SK-N-SH treated with all-trans-retinoic acid at 6 μM for 48 hours (cell line): ENCODE data around the gene CDH22.
A peak's percentile ranks its signal among the peaks of the same experiment; 100 is the strongest.

ENCODE experiments used
- ATAC-seq: fragments of 200-7000 bp; cut with Tn5 transposase; 3 replicates; pipeline ENCODE4 v1.9.1; 2020; ENCODE audit warnings: mild to moderate bottlenecking, moderate library complexity
- ARNTL ChIP-seq: fragments of 450-650 bp; formaldehyde crosslinking; IDR thresholded peaks from 2 replicates; pipeline ENCODE4 v1.5.0; 2020; ENCODE audit warnings: low read depth, mild to moderate bottlenecking, moderate library complexity, borderline replicate concordance
- CSDC2 ChIP-seq: fragments of 250-450 bp; sonication (Bioruptor Pico); IDR thresholded peaks from 2 replicates; pipeline ENCODE4 v1.5.0; 2020; ENCODE audit warnings: mild to moderate bottlenecking, moderate library complexity
- ESRRG ChIP-seq: fragments of 250-450 bp; sonication (Bioruptor Pico); IDR thresholded peaks from 2 replicates; pipeline ENCODE4 v1.6.1; 2021; ENCODE audit warnings: mild to moderate bottlenecking
- ISL1 ChIP-seq: fragments of 250-450 bp; sonication (Bioruptor Pico); IDR thresholded peaks from 2 replicates; pipeline ENCODE4 v2.1.2; 2022; ENCODE audit warnings: mild to moderate bottlenecking, moderate library complexity
- OSR1 ChIP-seq: fragments of 250-450 bp; sonication (Bioruptor Pico); IDR thresholded peaks from 2 replicates; pipeline ENCODE4 v1.8.0; 2022; ENCODE audit warnings: moderate library complexity, mild to moderate bottlenecking, inconsistent platforms
- PPARA ChIP-seq: fragments of 250-450 bp; sonication (Bioruptor Pico); IDR thresholded peaks from 2 replicates; pipeline ENCODE4 v1.5.0; 2020; ENCODE audit warnings: mild to moderate bottlenecking, borderline replicate concordance
- RARB ChIP-seq: fragments of 250-450 bp; sonication (Bioruptor Pico); IDR thresholded peaks from 2 replicates; pipeline ENCODE4 v1.8.0; 2021; ENCODE audit warnings: mild to moderate bottlenecking, moderate library complexity
- SNAI2 ChIP-seq: fragments of 250-450 bp; sonication (Bioruptor Pico); IDR thresholded peaks from 2 replicates; pipeline ENCODE4 v1.5.0; 2020; ENCODE audit warnings: mild to moderate bottlenecking, moderate library complexity
- TCF4 ChIP-seq: fragments of 250-450 bp; sonication (Bioruptor Pico); IDR thresholded peaks from 2 replicates; pipeline ENCODE4 v1.8.0; 2021; ENCODE audit warnings: mild to moderate bottlenecking, moderate library complexity, borderline replicate concordance
- TOX ChIP-seq: fragments of 250-450 bp; sonication (Bioruptor Pico); IDR thresholded peaks from 2 replicates; pipeline ENCODE4 v1.8.0; 2021; ENCODE audit warnings: mild to moderate bottlenecking, moderate library complexity, borderline replicate concordance
- ZC3H10 ChIP-seq: fragments of 250-450 bp; sonication (Bioruptor Pico); IDR thresholded peaks from 2 replicates; pipeline ENCODE4 v1.5.1; 2021; ENCODE audit warnings: mild to moderate bottlenecking, moderate library complexity
- ZFP3 ChIP-seq: fragments of 250-450 bp; sonication (Bioruptor Pico); IDR thresholded peaks from 2 replicates; pipeline ENCODE4 v1.5.0; 2020; ENCODE audit warnings: mild to moderate bottlenecking, moderate library complexity
- ZFP30 ChIP-seq: fragments of 450-650 bp; formaldehyde crosslinking; IDR thresholded peaks from 2 replicates; pipeline ENCODE4 v1.5.0; 2022; ENCODE audit warnings: mild to moderate bottlenecking, moderate library complexity
- ZNF565 ChIP-seq: fragments of 450-650 bp; formaldehyde crosslinking; conservative IDR thresholded peaks from 2 replicates; pipeline ENCODE4 v1.5.0; 2020; ENCODE audit warnings: low read depth, mild to moderate bottlenecking, moderate library complexity
- ZNF70 ChIP-seq: fragments of 450-650 bp; formaldehyde crosslinking; IDR thresholded peaks from 2 replicates; pipeline ENCODE4 v1.5.0; 2020; ENCODE audit warnings: mild to moderate bottlenecking, moderate library complexity
- ZNF8 ChIP-seq: fragments of 450-650 bp; formaldehyde crosslinking; IDR thresholded peaks from 2 replicates; pipeline ENCODE4 v1.5.0; 2020; ENCODE audit warnings: mild to moderate bottlenecking, moderate library complexity
- TF ChIP-seq, protein P1 (sequence below): fragments of 250-450 bp; sonication (Bioruptor Pico); IDR thresholded peaks from 2 replicates; pipeline ENCODE4 v1.5.1; 2021; ENCODE audit warnings: mild to moderate bottlenecking, moderate library complexity
- TF ChIP-seq, protein P2 (sequence below): fragments of 250-450 bp; sonication (Bioruptor Pico); IDR thresholded peaks from 2 replicates; pipeline ENCODE4 v1.5.1; 2020; ENCODE audit warnings: low read depth, mild to moderate bottlenecking, moderate library complexity
- TF ChIP-seq, protein P3 (sequence below): fragments of 250-450 bp; sonication (Bioruptor Pico); IDR thresholded peaks from 2 replicates; pipeline ENCODE4 v1.5.0; 2020; ENCODE audit warnings: mild to moderate bottlenecking, moderate library complexity
- TF ChIP-seq, protein P4 (sequence below): fragments of 250-450 bp; sonication (Bioruptor Pico); IDR thresholded peaks from 2 replicates; pipeline ENCODE4 v1.8.0; 2020; ENCODE audit warnings: mild to moderate bottlenecking, moderate library complexity, borderline replicate concordance

Gene CDH22

DNA sequence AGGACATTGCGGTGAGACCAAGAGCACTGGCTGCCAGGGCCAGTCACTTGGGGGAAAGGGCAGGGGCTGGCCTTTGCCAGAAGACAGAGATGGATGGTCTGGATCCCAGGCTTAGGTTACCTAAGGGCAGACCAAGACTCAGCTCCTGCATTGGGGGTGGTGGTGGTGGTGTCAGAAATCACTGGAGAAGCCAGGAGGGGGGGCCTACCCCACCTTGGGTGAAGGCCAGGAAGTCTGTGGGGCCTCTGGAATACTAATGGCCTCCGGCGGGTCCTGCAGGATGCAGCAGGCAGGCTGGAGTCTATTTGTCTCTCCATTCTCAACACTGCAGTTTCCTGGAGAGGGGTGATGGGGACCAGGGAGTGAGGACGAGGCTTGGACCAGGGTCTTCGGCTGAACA, 157.4 kb downstream of the CDH22 start:
- no peak for ATAC-seq
- TF ChIP-seq ISL1 (CRISPR knock-in tag) (no peak), CSDC2 (CRISPR knock-in tag) (no peak), ZNF8 (CRISPR knock-in tag) (no peak), ZC3H10 (CRISPR knock-in tag) (no peak), TCF4 (CRISPR knock-in tag) (no peak), RARB (CRISPR knock-in tag) (no peak), ZFP30 (CRISPR knock-in tag) (no peak), ZFP3 (CRISPR knock-in tag) (no peak)
- TF ChIP-seq, protein P1, sequence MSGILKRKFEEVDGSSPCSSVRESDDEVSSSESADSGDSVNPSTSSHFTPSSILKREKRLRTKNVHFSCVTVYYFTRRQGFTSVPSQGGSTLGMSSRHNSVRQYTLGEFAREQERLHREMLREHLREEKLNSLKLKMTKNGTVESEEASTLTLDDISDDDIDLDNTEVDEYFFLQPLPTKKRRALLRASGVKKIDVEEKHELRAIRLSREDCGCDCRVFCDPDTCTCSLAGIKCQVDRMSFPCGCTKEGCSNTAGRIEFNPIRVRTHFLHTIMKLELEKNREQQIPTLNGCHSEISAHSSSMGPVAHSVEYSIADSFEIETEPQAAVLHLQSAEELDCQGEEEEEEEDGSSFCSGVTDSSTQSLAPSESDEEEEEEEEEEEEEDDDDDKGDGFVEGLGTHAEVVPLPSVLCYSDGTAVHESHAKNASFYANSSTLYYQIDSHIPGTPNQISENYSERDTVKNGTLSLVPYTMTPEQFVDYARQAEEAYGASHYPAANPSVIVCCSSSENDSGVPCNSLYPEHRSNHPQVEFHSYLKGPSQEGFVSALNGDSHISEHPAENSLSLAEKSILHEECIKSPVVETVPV (CRISPR knock-in tag) = no peak

DNA sequence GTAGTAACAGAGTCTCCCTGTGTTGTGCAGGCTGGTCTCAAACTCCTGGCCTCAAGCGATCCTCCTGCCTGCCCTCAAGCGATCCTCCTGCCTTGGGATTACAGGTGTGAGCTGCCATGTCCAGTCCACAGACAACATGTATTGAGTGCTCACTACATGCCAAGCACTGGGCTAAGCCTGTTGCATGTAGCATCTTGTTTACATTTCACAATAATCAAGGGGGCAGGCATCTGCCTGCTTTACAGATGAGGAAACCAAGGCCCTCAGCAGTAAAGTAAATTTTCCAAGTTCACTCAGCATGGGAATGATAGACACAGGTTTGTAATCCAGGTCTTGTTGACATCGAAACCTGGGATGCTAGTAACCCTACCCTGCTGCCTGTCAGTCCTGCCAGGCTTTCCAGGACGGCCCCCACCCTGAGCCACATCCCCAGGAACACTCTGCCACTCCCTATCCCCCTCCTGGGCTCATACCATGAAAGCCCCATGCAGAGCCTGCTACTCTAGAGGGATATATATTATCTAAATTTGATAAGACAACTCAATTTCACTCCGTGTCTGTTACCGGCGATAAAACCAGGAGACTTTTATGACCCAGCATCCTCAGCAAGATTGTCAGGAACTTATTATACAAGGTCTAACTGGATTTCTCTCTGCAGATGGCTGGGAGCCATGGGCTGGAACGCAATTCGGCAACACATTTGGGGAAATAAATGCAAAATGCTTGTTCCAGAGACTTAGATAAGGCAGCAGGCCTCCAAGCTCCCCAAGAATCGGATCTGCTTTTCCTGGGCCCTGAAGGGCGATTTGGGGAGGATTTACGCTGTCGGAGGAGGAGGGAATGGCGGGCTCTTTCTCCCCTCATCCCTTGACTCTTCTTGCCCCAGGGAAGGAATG, 159.7 kb downstream of the CDH22 start:
- TF ChIP-seq SNAI2 (CRISPR knock-in tag) = no peak
- no peak for TF ChIP-seq ISL1 (CRISPR knock-in tag)
- TF ChIP-seq, protein P2, sequence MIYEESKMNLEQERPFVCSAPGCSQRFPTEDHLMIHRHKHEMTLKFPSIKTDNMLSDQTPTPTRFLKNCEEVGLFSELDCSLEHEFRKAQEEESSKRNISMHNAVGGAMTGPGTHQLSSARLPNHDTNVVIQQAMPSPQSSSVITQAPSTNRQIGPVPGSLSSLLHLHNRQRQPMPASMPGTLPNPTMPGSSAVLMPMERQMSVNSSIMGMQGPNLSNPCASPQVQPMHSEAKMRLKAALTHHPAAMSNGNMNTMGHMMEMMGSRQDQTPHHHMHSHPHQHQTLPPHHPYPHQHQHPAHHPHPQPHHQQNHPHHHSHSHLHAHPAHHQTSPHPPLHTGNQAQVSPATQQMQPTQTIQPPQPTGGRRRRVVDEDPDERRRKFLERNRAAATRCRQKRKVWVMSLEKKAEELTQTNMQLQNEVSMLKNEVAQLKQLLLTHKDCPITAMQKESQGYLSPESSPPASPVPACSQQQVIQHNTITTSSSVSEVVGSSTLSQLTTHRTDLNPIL (CRISPR knock-in tag) = no peak
- no peak for TF ChIP-seq ZFP3 (CRISPR knock-in tag)
- no peak for TF ChIP-seq TOX (CRISPR knock-in tag)
- no peak for TF ChIP-seq ESRRG (CRISPR knock-in tag)
- no peak for TF ChIP-seq ARNTL (CRISPR knock-in tag)
- peak; percentile 96 for TF ChIP-seq ZNF70
- peak; percentile 44; the same call in 1 of the 2 replicates for TF ChIP-seq TCF4 (CRISPR knock-in tag)
- TF ChIP-seq, all 23 proteins: peak for 2
- ATAC-seq = no peak

DNA sequence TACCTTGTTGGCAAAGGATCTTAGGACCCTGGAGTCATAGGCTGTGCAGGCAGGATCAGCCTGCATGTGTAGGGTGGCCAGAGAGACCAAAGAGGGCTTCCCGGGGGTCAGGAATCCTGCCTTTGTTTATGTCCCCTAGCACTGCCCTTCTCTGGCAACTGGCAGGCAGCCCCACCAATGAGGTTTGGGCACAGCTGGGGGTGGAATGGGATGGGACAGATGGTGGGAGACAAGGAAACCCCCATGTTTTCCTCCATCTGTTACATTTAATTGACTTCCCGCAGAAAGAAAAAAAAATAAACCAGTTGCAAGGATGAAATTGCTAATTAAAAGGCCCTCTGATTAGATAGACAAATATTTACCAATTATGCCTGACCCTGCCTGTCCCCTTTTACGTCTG, 162.6 kb downstream of the CDH22 start:
- no peak for ATAC-seq
- TF ChIP-seq ARNTL (CRISPR knock-in tag) (no peak), ISL1 (CRISPR knock-in tag) (no peak), OSR1 (CRISPR knock-in tag) (no peak), CSDC2 (CRISPR knock-in tag) (no peak), ZNF8 (CRISPR knock-in tag) (no peak), ZC3H10 (CRISPR knock-in tag) (no peak), ZNF565 (no peak), PPARA (CRISPR knock-in tag) (no peak), ESRRG (CRISPR knock-in tag) (no peak), TOX (CRISPR knock-in tag) (no peak)
- TF ChIP-seq, protein P3, sequence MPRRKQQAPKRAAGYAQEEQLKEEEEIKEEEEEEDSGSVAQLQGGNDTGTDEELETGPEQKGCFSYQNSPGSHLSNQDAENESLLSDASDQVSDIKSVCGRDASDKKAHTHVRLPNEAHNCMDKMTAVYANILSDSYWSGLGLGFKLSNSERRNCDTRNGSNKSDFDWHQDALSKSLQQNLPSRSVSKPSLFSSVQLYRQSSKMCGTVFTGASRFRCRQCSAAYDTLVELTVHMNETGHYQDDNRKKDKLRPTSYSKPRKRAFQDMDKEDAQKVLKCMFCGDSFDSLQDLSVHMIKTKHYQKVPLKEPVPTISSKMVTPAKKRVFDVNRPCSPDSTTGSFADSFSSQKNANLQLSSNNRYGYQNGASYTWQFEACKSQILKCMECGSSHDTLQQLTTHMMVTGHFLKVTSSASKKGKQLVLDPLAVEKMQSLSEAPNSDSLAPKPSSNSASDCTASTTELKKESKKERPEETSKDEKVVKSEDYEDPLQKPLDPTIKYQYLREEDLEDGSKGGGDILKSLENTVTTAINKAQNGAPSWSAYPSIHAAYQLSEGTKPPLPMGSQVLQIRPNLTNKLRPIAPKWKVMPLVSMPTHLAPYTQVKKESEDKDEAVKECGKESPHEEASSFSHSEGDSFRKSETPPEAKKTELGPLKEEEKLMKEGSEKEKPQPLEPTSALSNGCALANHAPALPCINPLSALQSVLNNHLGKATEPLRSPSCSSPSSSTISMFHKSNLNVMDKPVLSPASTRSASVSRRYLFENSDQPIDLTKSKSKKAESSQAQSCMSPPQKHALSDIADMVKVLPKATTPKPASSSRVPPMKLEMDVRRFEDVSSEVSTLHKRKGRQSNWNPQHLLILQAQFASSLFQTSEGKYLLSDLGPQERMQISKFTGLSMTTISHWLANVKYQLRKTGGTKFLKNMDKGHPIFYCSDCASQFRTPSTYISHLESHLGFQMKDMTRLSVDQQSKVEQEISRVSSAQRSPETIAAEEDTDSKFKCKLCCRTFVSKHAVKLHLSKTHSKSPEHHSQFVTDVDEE (CRISPR knock-in tag) = no peak
- TF ChIP-seq, protein P4, sequence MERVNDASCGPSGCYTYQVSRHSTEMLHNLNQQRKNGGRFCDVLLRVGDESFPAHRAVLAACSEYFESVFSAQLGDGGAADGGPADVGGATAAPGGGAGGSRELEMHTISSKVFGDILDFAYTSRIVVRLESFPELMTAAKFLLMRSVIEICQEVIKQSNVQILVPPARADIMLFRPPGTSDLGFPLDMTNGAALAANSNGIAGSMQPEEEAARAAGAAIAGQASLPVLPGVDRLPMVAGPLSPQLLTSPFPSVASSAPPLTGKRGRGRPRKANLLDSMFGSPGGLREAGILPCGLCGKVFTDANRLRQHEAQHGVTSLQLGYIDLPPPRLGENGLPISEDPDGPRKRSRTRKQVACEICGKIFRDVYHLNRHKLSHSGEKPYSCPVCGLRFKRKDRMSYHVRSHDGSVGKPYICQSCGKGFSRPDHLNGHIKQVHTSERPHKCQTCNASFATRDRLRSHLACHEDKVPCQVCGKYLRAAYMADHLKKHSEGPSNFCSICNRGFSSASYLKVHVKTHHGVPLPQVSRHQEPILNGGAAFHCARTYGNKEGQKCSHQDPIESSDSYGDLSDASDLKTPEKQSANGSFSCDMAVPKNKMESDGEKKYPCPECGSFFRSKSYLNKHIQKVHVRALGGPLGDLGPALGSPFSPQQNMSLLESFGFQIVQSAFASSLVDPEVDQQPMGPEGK (CRISPR knock-in tag) = no peak
- TF ChIP-seq, protein P2 (CRISPR knock-in tag) = no peak
- TF ChIP-seq, all 23 proteins: peak for 0
